Left colon (tissue), 2 donors: Measurements from ENCODE around the gene MAD1L1. TPM values are rescaled to one million over a fixed set of nuclear protein-coding genes. Genes with fewer than 3 reads are reported as not detected.
"Not testable (repeated sequence)": the region's sequence is repeated elsewhere in the genome, so short reads cannot be mapped to it uniquely, and the experiment has no call there.

Experiments
- ATAC-seq: fragments of 200-7000 bp; cut with Tn5 transposase; one replicate; pipeline ENCODE4 v1.9.1; 2020; ENCODE audit warnings: mild to moderate bottlenecking, moderate library complexity
- DNase-seq, 2 donors: peaks; one replicate each; pipeline ENCODE4 v3.0.0-alpha.2; 2020
- intact Hi-C, 2 donors: fragments of 100-400 bp; cut with DNase I in 1 of 2; cut with micrococcal nuclease in 1 of 2; formaldehyde crosslinking; loops; one replicate each; pipeline versions ENCODE4 v1.11.2 to v1.14.0; 2022; cut with DNase I, micrococcal nuclease
- total RNA-seq, 2 donors: library from RNA; stranded (reverse); fragmentation: NEBNext Ultra II Directional; extraction: Animal tissue kit (Norgen Biotek cat#: 25700); gene quantifications; one replicate each; pipeline ENCODE4 v1.2.1, GENCODE V29; 2021
- donor health status: DM: no; HTN: no; CAD: no.
- donor health status: DM: yes; HTN: yes; CAD: no.

The MAD1L1 gene
- total RNA-seq, 2 donors from 2014 or later = 22.1 to 28.2 TPM

- intact Hi-C loops = no loop called here
- no peak for ATAC-seq
- DNase-seq = no peak
Measured at GRCh38 chr7:2170576-2171521, 61.9 kb downstream of the MAD1L1 start.

GRCh38 chr7:2169923-2170575 is 62.7 kb downstream of the MAD1L1 start:
- DNase-seq (no peak), ATAC-seq (no peak)
- intact Hi-C loops = no loop called here

GRCh38 chr7:2168615-2169311 is 64.0 kb downstream of the MAD1L1 start:
- intact Hi-C loops = no loop called here
- ATAC-seq (no peak), DNase-seq (no peak)

GRCh38 chr7:2166625-2167280 is 66.0 kb downstream of the MAD1L1 start:
- peak; percentile 38 for ATAC-seq
- intact Hi-C loops = no loop called here
- DNase-seq = no peak

- intact Hi-C loops = no loop called here
- ATAC-seq (no peak), DNase-seq (no peak)
Measured at GRCh38 chr7:2165610-2166594, 66.8 kb downstream of the MAD1L1 start.

GRCh38 chr7:2165239-2165609 is 67.5 kb downstream of the MAD1L1 start:
- DNase-seq (no peak), ATAC-seq (no peak)
- intact Hi-C loops = no loop called here

- DNase-seq = no peak
- intact Hi-C loops = no loop called here
- no peak for ATAC-seq
Measured at GRCh38 chr7:2164646-2165045, 68.1 kb downstream of the MAD1L1 start.

- ATAC-seq = no peak
- DNase-seq = no peak
- intact Hi-C loops = no loop called here
Measured at GRCh38 chr7:2163600-2164555, 68.9 kb downstream of the MAD1L1 start.

- ATAC-seq (no peak), DNase-seq (no peak)
- intact Hi-C loops = no loop called here
Measured at GRCh38 chr7:2162959-2163358, 69.8 kb downstream of the MAD1L1 start.

GRCh38 chr7:2162004-2162902 is 70.5 kb downstream of the MAD1L1 start:
- ATAC-seq, intact Hi-C loops, DNase-seq: not testable (repeated sequence)

- no peak for DNase-seq
- intact Hi-C loops = no loop called here
- ATAC-seq = no peak
Measured at GRCh38 chr7:2159176-2159520, 73.6 kb downstream of the MAD1L1 start.

- intact Hi-C loops = no loop called here
- DNase-seq (peak in 1 of 2 donors; percentile 18), ATAC-seq (peak; percentile 28)
Measured at GRCh38 chr7:2158331-2159175, 74.2 kb downstream of the MAD1L1 start.

- intact Hi-C loops = no loop called here
- peak; percentile 99 for ATAC-seq
Measured at GRCh38 chr7:2157473-2158279, 75.1 kb downstream of the MAD1L1 start.

GRCh38 chr7:2156756-2157472 is 75.8 kb downstream of the MAD1L1 start:
- DNase-seq = peak in 1 of 2 donors; percentile 7
- intact Hi-C loops = no loop called here
- ATAC-seq = no peak

More at GRCh38 chr7:2157473-2158279, 75.1 kb downstream of the MAD1L1 start:
- peak; percentile 78 to 81 for DNase-seq
